ENCODE measurements around the gene GPN3.
"Not testable (repeated sequence)": the region's sequence is repeated elsewhere in the genome, so short reads cannot be mapped to it uniquely, and the experiment has no call there.

Gene GPN3

GRCh38 chr12:110436231-110436630 lies 31.8 kb downstream of the GPN3 start:
- Histone ChIP-seq H3K9me3 (no peaks in the 10 kb centered on the region), H3K4me1 (no peaks in the 10 kb centered on the region), H3K4me3 (no peak overlapping the region), H3K36me3 (peaks cover 64 to 77% (median 71%) of the 10 kb centered on the region in 3 donors), H3K27me3 (no peaks in the 10 kb centered on the region), H3K27ac (no peak overlapping the region)
- intact Hi-C loops (cut with DNase I; ENCODE audit: low total_unique reads), result no loop called here
- TF ChIP-seq CTCF (IDR thresholded peaks at IDR 0.05), result no peak
- no peak for DNase-seq

DNA sequence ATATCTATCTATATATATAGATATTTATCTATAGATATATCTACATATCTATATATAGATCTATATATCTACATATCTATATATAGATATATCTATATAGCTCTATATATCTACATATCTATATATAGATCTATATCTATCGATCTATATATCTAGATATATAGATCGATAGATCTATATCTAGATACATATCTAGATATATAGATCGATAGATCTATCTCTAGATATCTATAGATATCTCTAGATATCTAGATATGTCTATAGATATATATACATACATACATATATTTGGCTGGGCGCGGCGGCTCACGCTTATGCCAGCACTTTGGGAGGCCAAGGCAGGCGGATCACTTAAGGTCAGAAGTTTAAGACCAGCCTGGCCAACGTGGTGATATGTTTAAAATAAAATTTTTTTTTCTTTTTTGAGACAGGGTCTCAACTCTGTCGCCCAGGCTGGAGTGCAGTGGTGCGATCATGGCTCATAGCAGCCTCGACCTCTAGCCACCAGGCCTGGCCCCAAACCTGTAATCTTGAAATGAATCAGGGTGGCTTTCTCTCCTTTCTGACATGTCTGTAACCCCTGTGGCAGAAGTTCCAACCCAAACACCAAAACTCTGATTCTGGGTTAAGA lies 36.0 kb downstream of the GPN3 start:
- H3K9me3 ChIP-seq, result no peaks in the 10 kb centered on the region
- no peaks in the 10 kb centered on the region for H3K27me3 ChIP-seq
- peaks cover 30 to 35% (median 31%) of the 10 kb centered on the region in 3 donors for H3K36me3 ChIP-seq
- peak overlapping the region; percentile 57 to 64 for H3K4me3 ChIP-seq
- TF ChIP-seq CTCF (IDR thresholded peaks at IDR 0.05), result no peak
- intact Hi-C loops (cut with DNase I; ENCODE audit: low total_unique reads), result no loop called here
- peaks cover 0 to 4% (median 0%) of the 10 kb centered on the region in 4 donors for H3K4me1 ChIP-seq
- H3K27ac ChIP-seq, result peak overlapping the region; percentile 52 to 60
- DNase-seq, result no peak

- not testable (repeated sequence) for H3K4me3 ChIP-seq, H3K27me3 ChIP-seq, H3K27ac ChIP-seq, H3K4me1 ChIP-seq, H3K9me3 ChIP-seq, DNase-seq
- H3K36me3 ChIP-seq, result peaks cover 7 to 11% (median 8%) of the 10 kb centered on the region in 3 donors
- intact Hi-C loops (cut with DNase I; ENCODE audit: low total_unique reads), result loop anchor here (5.0 to 10.0 kb wide), 2 partner anchors 75 to 337 kb away; no protein-coding TSS in a partner anchor
Measured at GRCh38 chr12:110429676-110430075, 38.4 kb downstream of the GPN3 start.

DNA sequence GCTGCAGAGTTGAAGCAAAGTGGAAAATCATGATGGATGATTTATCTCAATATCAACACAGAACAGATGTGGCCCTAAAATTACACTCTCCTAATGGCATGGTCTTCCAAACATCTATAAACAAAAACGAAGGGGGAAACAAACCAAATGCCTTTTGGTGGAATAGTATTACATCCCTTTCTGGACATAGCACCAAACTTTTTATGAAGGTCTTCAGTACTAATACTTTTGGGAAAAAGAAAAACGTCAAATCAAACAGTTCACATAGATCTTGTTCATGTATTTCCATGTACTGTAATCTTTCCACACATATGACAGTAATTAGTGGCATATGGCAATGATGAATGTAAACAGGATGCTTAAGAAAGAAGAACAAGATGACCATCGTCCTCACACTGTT lies 41.7 kb downstream of the GPN3 start:
- H3K4me3 ChIP-seq, result no peak overlapping the region
- H3K4me1 ChIP-seq, result peaks cover 0 to 4% (median 0%) of the 10 kb centered on the region in 4 donors
- H3K27ac ChIP-seq, result no peak overlapping the region
- intact Hi-C loops (cut with DNase I; ENCODE audit: low total_unique reads), result loop anchor here (5.0 to 10.0 kb wide), 2 partner anchors 72 to 334 kb away; no protein-coding TSS in a partner anchor
- DNase-seq, result no peak
- no peak for TF ChIP-seq CTCF (IDR thresholded peaks at IDR 0.05)
- no peaks in the 10 kb centered on the region for H3K36me3 ChIP-seq
- no peaks in the 10 kb centered on the region for H3K9me3 ChIP-seq
- H3K27me3 ChIP-seq, result no peaks in the 10 kb centered on the region

GRCh38 chr12:110424237-110424636 lies 43.8 kb downstream of the GPN3 start:
- H3K36me3 ChIP-seq, result no peaks in the 10 kb centered on the region
- no peaks in the 10 kb centered on the region for H3K4me1 ChIP-seq
- no peak overlapping the region for H3K4me3 ChIP-seq
- DNase-seq, result no peak
- intact Hi-C loops (cut with DNase I; ENCODE audit: low total_unique reads), result loop anchor here (10.0 kb wide), 1 partner anchor 69 kb away; no protein-coding TSS in a partner anchor
- no peaks in the 10 kb centered on the region for H3K27me3 ChIP-seq
- TF ChIP-seq CTCF (IDR thresholded peaks at IDR 0.05), result no peak
- no peak overlapping the region for H3K27ac ChIP-seq
- no peaks in the 10 kb centered on the region for H3K9me3 ChIP-seq

GRCh38 chr12:110421701-110422100 lies 46.4 kb downstream of the GPN3 start:
- Histone ChIP-seq H3K27me3 (no peaks in the 10 kb centered on the region), H3K4me1 (no peaks in the 10 kb centered on the region), H3K36me3 (no peaks in the 10 kb centered on the region), H3K4me3 (no peak overlapping the region), H3K9me3 (no peaks in the 10 kb centered on the region), H3K27ac (no peak overlapping the region)
- TF ChIP-seq CTCF (IDR thresholded peaks at IDR 0.05), result no peak
- DNase-seq, result no peak
- intact Hi-C loops (cut with DNase I; ENCODE audit: low total_unique reads), result loop anchor here (10.0 kb wide), 1 partner anchor 67 kb away; no protein-coding TSS in a partner anchor

All from tibial artery (tissue), 4 donors.